H1 (cell line): ENCODE results near the gene MYL3. TPM values are rescaled to one million over a fixed set of nuclear protein-coding genes. Genes with fewer than 3 reads are reported as not detected.

ENCODE experiments used
- BACH1 ChIP-seq: IDR thresholded peaks from 2 replicates; pipeline ENCODE4 v1.6.1; 2012; ENCODE audit warnings: low read length, improper control_type of control experiment
- BCL11A ChIP-seq, 2 experiments: IDR thresholded peaks; one replicate each; pipeline ENCODE4 v1.6.1; 2011; ENCODE audit warnings: low read depth in 2 of 2, low read length in 2 of 2, mild to moderate bottlenecking in 2 of 2
- CHD7 ChIP-seq: fragments of 300-600 bp; sonication (generic); IDR thresholded peaks from 2 replicates; pipeline ENCODE4 v1.7.1; 2012; ENCODE audit warnings: low read length, moderate library complexity, mild to moderate bottlenecking, inconsistent platforms; ENCODE audit not compliant: insufficient replicate concordance
- GABPA ChIP-seq: IDR thresholded peaks from 2 replicates; pipeline ENCODE4 v1.6.1; 2011; ENCODE audit warnings: mild to moderate bottlenecking, low read length, moderate library complexity, borderline replicate concordance; ENCODE audit not compliant: insufficient read depth
- HDAC2 ChIP-seq, 2 experiments: fragments of 300-600 bp in 1 of 2; sonication (generic) in 1 of 2; IDR thresholded peaks; 2 replicates each; pipeline ENCODE4 v1.6.1; 2011 to 2012; ENCODE audit warnings: low read depth in 2 of 2, low read length in 2 of 2, mild to moderate bottlenecking in 2 of 2, moderate library complexity in 2 of 2, borderline replicate concordance in 1 of 2, inconsistent platforms in 1 of 2
- KDM5A ChIP-seq: fragments of 200-600 bp; IDR thresholded peaks from 2 replicates; pipeline ENCODE4 v1.7.1; 2012; ENCODE audit warnings: mild to moderate bottlenecking, low read length, inconsistent platforms, mixed read lengths
- RBBP5 ChIP-seq: IDR thresholded peaks from 2 replicates; pipeline ENCODE4 v1.7.1; 2012; ENCODE audit warnings: low read depth, mild to moderate bottlenecking, inconsistent platforms, low read length, moderate library complexity, borderline replicate concordance
- RFX5 ChIP-seq: IDR thresholded peaks from 2 replicates; pipeline ENCODE4 v1.6.1; 2011; ENCODE audit warnings: low read depth, low read length, improper control_type of control experiment, borderline replicate concordance
- RNF2 ChIP-seq: fragments of 200-900, 300-1000 bp; sonication (generic); IDR thresholded peaks from 2 replicates; pipeline ENCODE4 v1.7.1; 2016; ENCODE audit warnings: borderline replicate concordance, low read depth, mild to moderate bottlenecking, antibody characterized with exemption, low read length; ENCODE audit not compliant: poor library complexity, severe bottlenecking; ENCODE audit errors: missing control alignments
- TEAD4 ChIP-seq: IDR thresholded peaks from 2 replicates; pipeline ENCODE4 v1.6.1; 2012; ENCODE audit warnings: low read depth, low read length, inconsistent platforms, mixed read lengths
- polyA plus RNA-seq, 7 experiments: library from polyadenylated mRNA; depleted of rRNA in 3 of 7; stranded (reverse) in 5 of 7; unstranded in 2 of 7; fragments of >200 nt in 5 of 7; fragments of 200-250 nt in 2 of 7; gene quantifications; 1 replicate in 5 of 7; 2 replicates in 1 of 7; 4 replicates in 1 of 7; pipeline versions ENCODE4 v1.2.1 to v1.2.3, GENCODE V29; 2011 to 2013; ENCODE audit warnings: missing spikeins in 2 of 7, mixed read lengths in 2 of 7
- total RNA-seq: library from RNA; stranded (reverse); fragmentation: NEBNext Ultra II Directional; extraction: Animal tissue kit (Norgen Biotek cat#: 25700); gene quantifications from 2 replicates; pipeline ENCODE4 v1.2.1, GENCODE V29; 2021

MYL3 gene
- total and polyA plus RNA-seq, 2 of the 8 experiments (the other 6 are each of a cell fraction or from before 2014, with no cell fraction given): 0.06 TPM; not detected in 1

GRCh38 chr3:46812237-46812791, 50.9 kb downstream of the MYL3 start (continued):
- TF ChIP-seq CHD7: no peak
- no peak for TF ChIP-seq KDM5A
- TF ChIP-seq BCL11A (IDR thresholded peaks at IDR 0.05; ENCODE audit: low read depth in 2 of 2, low read length in 2 of 2): no peak
- peak in 1 of 2 experiments; percentile 63; a peak in 1 of 4 replicates for TF ChIP-seq HDAC2 (IDR thresholded peaks at IDR 0.05; ENCODE audit: borderline replicate concordance in 1 of 2, low read depth in 2 of 2, low read length in 2 of 2)
- TF ChIP-seq GABPA: no peak
- no peak for TF ChIP-seq BACH1
- no peak for TF ChIP-seq TEAD4
- TF ChIP-seq RBBP5: no peak
- no peak for TF ChIP-seq RFX5
- TF ChIP-seq RNF2: no peak
